Right ventricle myocardium superior (tissue), 1 donor: ENCODE measurements around the gene DNAH1. TPM values are rescaled to one million over a fixed set of nuclear protein-coding genes. Genes with fewer than 3 reads are reported as not detected.
"Not testable (repeated sequence)": the region's sequence is repeated elsewhere in the genome, so short reads cannot be mapped to it uniquely, and the experiment has no call there.

Experiments used
- ATAC-seq: fragments of 200-7000 bp; cut with Tn5 transposase; one replicate; pipeline ENCODE4 v1.9.1; 2020; ENCODE audit warnings: mild to moderate bottlenecking; ENCODE audit not compliant: poor library complexity
- DNase-seq: peaks from one replicate; pipeline ENCODE4 v3.0.0-alpha.2; 2020
- intact Hi-C: fragments of 100-400 bp; cut with DNase I; formaldehyde crosslinking; loops from one replicate; pipeline ENCODE4 v1.11.2; 2022
- long read RNA-seq: library from polyadenylated mRNA; unstranded; transcript quantifications from one replicate; pipeline ENCODE4 v2.0.0, GENCODE V29; 2021
- total RNA-seq: library from RNA; stranded (reverse); fragmentation: NEBNext Ultra II Directional; extraction: Animal tissue kit (Norgen Biotek cat#: 25700); gene quantifications from one replicate; pipeline ENCODE4 v1.2.1, GENCODE V29; 2021
- donor health status: DM: no; HTN: yes; CAD: no; lungs with severe emphysema.

Gene DNAH1
- 1.9 TPM for total RNA-seq
- long read RNA-seq, partial matches to known transcripts: 0 of 1 reads
- long read RNA-seq, other reads (novel, unspliced or antisense): 1 of 1 reads

DNA sequence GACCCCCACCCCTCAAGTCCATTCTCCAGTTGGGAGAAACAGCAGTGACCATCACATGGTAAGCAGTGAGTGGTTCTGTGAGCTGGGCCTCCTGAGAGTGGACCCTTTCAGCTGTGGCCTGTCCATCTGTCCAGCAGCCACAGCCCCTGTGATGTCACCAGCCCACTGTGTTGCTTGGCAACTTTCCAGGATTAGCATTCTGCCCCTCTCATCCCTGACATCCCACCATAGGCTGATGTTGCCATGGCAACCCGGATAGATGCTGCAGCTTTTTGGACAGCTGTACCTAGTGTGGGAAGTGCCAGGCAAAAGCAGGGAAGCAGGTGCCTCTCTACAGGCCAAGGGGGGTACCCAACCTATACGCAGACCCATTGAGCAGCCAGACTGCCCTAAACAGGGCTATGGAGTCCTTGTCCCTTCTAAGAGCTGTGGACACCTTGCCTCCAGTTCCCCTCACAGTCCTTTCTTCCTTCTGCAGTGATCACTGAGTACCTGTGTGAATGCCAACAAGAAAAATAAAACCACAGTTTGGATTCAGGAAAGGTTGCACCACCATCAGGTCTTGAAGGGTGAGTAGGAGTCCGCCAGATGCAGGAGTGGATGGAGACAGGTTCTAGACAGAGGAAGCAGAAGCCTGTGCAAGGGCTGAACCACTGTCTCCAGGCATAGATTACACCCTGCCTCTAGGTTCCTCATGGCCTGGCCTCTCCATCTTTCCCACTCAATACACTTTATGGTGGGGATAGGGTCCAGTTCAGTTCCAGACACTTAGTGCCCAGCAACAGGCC lies at the start of gene DNAH1:
Gene DNAH1, plus strand, starts transcription at position 343 of the 788 bp plus-strand sequence. CDS start 6,124 bp downstream, outside the sequence.
- ATAC-seq (no peak), DNase-seq (peak; percentile 15)
- intact Hi-C loops: no loop called here

DNA sequence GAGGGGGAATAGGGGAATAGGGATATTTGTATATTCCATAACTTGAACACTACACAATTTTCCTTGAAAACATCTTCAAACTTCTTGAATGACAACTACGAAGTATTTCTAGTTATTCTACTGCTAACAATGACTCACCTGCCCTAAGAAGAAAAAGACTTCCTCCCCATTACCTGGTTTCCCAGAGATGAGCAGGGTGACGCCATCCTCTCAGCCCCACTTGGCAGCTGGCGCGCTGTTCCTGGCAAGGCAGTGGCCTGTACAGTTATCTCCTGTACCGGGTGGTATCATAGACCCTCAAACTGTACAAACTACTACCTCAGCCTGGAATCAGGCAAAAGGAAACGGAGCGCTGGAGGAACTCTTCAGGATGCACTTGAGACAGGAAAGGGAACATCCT lies 48.1 kb upstream of the DNAH1 start:
- no peak for DNase-seq
- no peak for ATAC-seq
- intact Hi-C loops: no loop called here

DNA sequence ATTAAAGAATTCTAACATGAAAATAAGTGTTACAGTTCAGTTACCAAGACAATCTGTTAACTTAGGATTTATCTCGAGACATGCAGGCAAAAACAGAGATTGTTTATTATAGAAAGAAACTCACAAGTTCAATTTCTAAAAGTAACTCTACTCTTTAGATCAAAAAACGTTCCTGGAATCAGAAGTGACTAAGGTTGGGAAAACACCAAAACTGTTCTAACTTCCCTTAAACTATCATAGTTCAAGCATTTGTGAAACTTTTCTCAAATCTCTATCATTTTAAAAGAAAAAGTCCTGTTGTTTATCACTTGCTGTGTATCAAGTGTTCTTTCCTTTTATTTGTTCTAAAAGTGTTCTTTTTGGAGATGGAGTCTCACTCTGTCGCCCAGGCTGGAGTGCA lies 46.3 kb upstream of the DNAH1 start:
- intact Hi-C loops: no loop called here
- ATAC-seq: no peak

DNA sequence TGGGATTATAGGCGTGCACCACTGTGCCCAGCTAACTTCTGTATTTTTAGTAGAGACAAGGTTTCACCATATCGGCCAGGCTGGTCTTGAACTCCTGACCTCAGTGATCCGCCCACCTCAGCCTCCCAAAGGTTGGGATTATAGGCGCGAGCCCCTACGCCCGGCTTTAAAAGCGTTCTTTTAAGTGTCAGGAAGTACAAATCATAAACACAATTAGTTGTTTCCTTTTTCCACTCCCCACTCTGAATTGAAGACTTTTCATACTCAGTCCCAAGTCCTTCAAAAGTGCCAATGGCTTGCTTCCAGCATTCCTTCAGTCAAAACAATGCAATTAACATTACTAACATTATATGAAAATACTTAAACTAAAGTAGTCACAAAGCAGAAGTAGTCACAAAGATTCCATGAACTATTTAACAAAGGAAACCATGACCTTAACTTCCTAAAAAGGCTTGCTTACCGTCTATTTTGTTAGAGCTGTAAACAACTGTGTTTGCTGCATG lies 45.8 kb upstream of the DNAH1 start:
- intact Hi-C loops: no loop called here
- ATAC-seq: no peak
- no peak for DNase-seq

More for the DNA sequence above, 46.3 kb upstream of the DNAH1 start:
- no peak for DNase-seq

DNA sequence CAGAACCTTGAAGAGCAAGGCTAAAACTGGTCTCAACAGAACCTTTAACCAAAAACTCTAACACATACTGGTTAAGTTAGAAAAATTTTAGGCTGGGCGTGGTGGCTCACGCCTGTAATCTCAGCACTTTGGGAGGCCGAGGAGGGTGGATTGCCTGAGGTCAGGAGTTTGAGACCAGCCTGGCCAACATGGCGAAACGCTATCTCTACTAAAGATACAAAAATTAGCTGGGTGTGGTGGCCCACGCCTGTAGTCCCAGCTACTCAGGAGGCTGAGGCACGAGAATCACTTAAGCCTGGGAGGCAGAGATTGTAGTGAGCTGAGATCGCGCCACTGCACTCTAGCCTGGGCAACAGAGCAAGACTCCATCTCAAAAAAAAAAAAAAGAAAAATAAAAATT lies 43.9 kb upstream of the DNAH1 start:
- intact Hi-C loops, DNase-seq, ATAC-seq: not testable (repeated sequence)

DNA sequence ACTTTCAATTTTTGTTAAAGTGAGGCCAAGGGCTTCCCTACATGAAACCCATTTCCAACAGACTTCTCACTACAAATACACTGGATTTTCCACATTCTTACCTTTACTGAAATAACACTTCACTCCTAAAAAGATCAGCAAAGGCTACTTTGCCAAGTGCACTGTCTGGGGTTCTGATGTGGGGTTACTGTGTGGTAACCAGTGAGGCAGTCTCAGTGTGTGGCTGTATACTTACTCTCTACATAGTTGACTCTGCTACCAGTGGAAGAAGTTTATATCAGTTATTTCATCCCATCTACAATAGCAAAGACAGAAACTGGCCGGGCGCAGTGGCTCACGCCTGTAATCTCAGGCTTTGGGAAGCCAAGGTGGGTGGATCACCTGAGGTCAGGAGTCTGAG lies 43.3 kb upstream of the DNAH1 start:
- intact Hi-C loops: no loop called here

DNA sequence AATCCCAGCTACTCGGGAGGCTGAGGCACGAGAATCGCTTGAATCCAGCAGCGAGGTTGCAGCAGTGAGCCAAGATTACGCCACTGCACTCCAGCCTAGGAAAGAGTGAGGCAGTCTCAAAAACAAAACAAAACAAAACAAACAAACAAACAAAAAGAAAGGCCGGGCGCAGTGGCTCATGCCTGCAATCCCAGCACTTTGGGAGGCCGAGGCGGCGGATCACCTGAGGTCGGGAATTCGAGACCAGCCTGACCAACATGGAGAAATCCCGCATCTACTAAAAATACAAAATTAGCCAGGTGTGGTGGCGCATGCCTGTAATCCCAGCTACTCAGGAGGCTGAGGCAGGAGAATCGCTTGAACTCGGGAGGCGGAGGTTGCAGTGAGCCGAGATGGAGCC lies 41.3 kb upstream of the DNAH1 start:
- not testable (repeated sequence) for DNase-seq, ATAC-seq
- intact Hi-C loops: loop anchor here (5.0 kb wide), 1 partner anchor 37 kb away; the partner anchor contains the start of gene TWF2

More for the DNA sequence above, 43.3 kb upstream of the DNAH1 start:
- no peak for DNase-seq
- ATAC-seq: no peak

DNA sequence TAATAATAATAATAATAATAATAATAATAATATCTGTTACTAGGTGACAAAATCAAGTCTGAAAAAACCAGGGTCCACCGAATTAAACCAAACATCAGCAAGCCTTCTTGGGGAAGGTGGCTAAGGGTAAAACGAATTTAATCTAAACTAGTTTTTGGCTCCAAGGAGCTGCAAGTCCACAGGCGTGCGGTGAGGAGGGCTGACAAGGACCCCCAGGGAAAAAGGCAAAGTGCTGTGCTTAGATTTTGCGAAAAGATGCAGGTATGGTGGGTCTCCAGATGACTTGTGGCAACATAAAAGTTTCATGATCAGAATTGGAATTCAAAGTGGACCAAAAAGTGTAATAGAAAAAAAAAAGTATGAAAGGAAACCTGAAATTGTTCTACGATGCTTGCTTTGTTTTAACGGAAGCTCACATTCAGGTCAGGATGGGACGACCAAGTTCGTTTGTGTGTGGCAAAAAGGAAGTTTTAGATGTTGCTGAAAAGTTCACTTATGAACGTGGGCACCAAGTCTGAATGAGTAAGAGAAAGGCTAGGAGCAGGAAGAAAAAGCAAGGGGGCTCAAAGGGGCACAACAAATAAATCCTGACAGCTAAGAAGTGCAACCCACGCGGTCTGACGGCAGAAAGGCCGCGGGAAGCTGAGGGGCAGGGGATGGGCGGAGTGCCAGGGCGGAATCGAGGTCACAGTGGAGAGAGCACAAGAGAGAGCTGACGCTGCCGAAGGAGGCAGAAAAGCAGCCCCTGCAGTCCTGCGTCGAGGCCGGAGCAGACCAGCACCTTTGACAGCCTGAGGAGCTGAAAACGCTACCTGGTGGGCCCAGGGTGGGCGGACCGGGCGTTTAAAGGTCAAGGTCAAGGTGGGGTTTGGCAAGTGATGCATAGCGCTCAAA lies 38.8 kb upstream of the DNAH1 start:
- intact Hi-C loops: loop anchor here (5.0 kb wide), 1 partner anchor 40 kb away; the partner anchor contains the start of gene TWF2

DNA sequence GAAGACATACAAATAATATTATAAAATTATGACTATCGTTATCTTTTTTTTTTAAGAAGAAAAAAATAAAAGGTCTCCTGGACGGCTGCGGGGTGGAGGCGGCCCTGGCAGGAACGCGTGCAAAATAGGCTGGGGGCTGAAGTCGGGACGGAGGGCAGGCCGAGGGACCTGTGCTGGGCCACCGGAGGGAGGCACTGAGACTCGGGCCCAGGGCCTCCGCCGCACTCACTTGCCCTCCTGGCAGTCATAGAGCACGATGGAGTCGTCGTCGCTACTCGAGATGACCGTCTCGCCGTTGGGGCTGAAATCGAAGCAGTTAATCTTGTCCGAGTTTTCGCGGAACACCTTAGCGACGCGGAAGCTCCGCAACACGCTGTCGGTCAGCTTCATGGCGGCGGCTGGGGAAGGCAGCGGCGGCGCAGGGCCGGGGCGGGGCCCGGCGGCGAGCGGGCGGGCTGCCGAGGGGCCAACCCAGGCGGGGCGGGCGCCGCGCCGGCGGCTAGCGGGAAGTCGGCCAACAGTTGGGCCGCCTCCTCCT lies 38.1 kb upstream of the DNAH1 start:
- peak; percentile 84 for ATAC-seq
- no peak for DNase-seq
- intact Hi-C loops: loop anchor here (5.0 kb wide), 1 partner anchor 41 kb away; the partner anchor contains the start of gene TWF2

More for the DNA sequence above, 38.8 kb upstream of the DNAH1 start:
- DNase-seq (peak; percentile 90), ATAC-seq (peak; percentile 57)

DNA sequence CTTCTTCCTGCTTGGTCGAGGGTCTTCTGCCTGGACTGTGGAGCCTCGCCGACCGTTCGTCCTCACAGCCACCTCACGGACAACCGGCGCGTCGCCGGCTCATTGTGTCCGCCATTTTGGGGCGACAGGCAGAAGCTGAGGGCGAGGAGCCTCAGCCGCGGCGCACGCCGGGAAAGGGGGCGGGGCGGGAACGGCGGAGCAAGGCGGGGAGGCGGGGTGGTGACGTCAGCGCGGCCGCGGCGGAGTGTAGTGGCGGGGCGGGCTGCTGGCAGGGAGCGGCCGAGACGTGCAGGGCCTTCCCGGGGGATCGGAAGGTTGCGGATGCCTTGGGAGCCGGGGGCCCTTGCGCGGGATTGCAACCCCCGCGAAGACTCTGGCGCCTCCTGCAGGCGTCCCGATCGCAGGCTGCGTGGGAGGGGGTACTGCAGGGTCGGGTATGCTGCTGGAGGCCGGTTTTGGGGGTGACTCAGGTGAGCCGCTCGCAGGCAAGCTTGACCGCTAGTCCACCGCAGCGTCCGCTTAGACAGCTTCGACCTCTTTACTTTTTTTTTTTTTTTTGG lies 37.5 kb upstream of the DNAH1 start, which contains the start of gene WDR82:
Gene WDR82, minus strand, starts transcription at position 140 of the 560 bp plus-strand sequence. CDS start 288 bp downstream, outside the sequence.
- ATAC-seq: peak; percentile 97
- intact Hi-C loops: loop anchor here (5.0 kb wide), 1 partner anchor 41 kb away; the partner anchor contains the start of gene TWF2
- peak; percentile 99 for DNase-seq

DNA sequence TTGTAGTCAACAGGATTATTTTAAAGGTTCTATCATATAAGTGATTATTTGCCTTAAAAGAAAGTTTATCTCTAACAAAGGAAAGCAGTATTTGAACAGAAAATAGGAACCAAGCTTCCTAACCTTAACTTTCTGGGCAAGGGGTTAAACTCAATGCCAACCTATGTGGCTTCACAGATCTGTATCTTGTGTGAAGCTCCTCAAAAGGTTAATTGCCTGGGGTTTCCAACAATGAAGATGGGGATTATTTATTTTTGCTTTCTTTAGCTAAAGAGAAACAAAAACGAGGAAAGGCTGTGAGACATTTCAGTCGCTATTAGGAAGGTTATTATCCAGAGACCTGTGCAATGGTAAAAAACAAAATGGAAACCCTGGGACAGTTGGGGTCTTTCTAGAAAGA lies 36.5 kb upstream of the DNAH1 start:
- ATAC-seq (no peak), DNase-seq (no peak)
- intact Hi-C loops: loop anchor here (5.0 kb wide), 1 partner anchor 42 kb away; the partner anchor contains the start of gene TWF2

DNA sequence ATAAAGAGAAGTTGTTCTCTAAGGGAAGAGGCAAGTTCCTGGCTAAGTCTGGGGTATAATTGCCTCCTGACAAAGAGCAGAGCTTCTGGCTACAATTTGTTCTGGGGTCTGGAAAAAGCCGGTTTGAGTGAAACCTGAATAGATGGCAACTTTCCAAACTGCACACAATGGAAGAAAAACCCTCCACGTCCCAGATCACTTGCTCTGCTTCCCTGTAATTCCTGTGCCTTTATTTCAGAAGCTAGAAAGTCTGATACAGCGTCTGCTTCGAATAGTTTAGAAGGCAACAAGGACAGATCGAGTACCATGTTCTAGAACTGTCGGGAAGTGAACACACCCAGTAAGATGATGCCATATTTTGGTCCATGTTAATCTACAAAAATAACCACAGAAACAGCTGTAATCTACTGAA lies 36.1 kb upstream of the DNAH1 start:
- intact Hi-C loops: no loop called here
- ATAC-seq (no peak), DNase-seq (no peak)

DNA sequence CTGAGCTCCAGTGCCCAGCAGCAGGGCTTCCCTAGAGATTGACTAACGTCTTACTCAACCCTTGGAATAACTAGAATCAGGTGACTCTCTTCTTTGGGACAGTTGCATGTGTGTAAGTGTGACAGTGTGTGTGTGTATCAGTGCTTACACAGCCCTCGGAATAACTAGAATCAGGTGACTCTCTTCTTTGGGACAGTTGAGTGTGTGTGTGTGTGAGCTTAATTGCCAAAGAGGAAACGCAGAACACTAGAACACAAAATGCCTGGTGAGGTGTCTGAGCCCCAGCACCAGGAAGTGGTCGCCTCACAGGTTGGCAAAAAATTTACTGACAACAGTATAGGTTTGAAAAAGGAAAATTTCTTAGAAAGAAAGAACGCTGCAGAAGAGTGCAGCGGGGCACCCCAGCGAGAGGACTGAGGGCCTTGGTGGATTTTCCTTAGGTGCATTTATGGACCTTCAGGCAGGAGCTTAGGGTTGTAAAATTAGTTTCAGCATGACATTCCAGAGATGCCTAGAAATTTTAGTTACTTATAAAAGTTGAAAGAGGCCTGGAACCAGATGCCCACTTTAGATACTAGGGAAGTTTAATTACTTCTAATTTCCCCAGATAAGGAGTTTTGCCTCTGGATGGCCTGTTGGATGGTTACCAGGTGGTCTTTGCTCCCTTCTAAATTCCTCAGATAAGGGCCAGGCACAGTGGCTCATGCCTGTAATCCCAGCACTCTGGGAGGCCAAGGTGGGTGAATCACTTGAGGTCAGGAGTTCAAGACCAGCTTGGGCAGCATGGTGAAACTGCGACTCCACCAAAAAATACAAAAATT lies 33.9 kb upstream of the DNAH1 start:
- intact Hi-C loops: no loop called here
- DNase-seq (no peak), ATAC-seq (no peak)

DNA sequence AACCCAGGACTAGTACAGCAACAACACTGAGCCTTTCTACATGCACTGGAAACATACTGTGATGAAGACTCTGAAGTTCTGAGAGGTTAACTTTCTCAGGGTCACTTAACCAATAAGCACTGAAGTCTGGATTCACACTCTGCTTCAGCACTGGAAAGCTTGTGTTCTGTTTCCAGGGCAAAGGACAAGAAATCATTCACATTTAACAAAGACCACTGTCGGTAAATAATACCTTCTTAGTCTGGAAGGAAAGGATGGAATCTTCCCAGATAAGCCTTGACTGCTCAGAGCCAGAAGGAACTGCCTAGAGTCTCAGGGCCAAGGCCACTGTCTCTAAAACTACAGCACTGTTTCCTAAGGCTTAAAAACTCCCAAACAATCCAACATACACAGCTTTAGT lies 32.8 kb upstream of the DNAH1 start:
- intact Hi-C loops: no loop called here
- DNase-seq: no peak
- no peak for ATAC-seq

DNA sequence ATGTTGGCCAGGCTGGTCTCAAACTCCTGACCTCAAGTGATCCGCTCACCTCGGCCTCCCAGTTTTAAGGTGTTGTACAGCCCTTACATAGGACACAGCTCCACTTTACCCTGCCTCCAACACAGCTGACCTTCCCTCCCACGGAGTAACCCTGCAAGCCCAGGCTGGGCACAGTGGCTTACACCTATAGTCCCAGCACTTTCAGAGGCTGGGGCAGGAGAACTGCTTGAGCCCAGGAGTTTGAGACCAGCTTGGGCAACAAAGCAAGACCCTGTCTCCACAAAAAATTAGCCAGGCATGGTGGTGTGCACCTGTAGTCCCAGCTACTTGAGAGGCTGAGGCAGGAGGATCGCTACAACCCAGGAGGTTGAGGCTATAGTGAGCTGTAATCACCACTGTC lies 32.1 kb upstream of the DNAH1 start:
- DNase-seq, intact Hi-C loops, ATAC-seq: not testable (repeated sequence)

DNA sequence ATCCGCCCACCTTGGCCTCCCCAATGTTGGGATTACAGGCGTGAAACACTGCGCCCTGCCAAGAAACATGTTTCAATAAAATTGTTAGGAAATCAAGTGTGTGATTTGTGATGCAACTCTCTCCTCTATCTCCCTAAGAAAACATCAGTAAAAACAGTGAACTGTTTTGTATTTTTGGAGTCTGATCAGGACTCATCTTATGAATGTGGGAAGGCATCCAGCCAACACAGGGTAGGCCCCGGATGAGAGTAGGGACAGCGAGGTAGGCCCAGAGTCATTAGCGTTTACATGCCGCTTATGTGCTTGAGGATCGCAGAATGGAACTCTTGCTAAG lies 29.4 kb upstream of the DNAH1 start:
- intact Hi-C loops: no loop called here
- ATAC-seq: no peak
- no peak for DNase-seq

DNA sequence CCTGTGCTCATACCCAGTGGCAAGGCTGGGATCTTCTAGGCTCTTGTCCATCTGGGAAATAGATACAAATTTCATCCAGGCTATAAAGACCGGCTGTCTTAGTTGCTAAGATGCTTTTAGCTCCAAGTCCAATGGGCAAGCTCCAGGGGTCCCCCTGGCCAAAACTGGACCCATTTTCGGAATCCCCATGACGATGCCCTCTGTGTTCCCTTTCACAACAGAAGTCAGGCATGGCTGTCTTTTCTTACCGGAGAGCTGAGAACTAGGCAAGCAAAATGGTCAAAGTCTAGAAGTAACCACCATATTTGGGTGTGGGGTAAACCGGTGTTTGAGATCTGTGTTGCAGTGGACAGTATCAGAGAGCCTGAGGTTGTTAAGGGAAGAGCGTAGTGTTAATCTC lies 27.4 kb upstream of the DNAH1 start:
- no peak for ATAC-seq
- DNase-seq: no peak
- intact Hi-C loops: no loop called here
